NCI-H524 (cell line): Measurements from ENCODE around the gene EVL.
"Not testable (repeated sequence)": the region's sequence is repeated elsewhere in the genome, so short reads cannot be mapped to it uniquely, and the experiment has no call there.

Experiments used
- DNase-seq, 2 experiments: peaks; one replicate each; lab custom pipeline; 2025; lab: John Stamatoyannopoulos, UW

EVL gene

GRCh38 chr14:100038065-100038464 is 27.2 kb upstream of the EVL start:
- DNase-seq, result no peak

GRCh38 chr14:100039903-100040302 is 25.3 kb upstream of the EVL start:
- DNase-seq, result no peak

GRCh38 chr14:100041271-100041670 is 24.0 kb upstream of the EVL start:
- DNase-seq, result no peak

GRCh38 chr14:100042286-100042685 is 22.9 kb upstream of the EVL start:
- DNase-seq, result no peak

GRCh38 chr14:100045642-100046344 is 19.4 kb upstream of the EVL start:
- DNase-seq, result no peak

- no peak for DNase-seq
Measured at GRCh38 chr14:100047600-100047999, 17.6 kb upstream of the EVL start.

- no peak for DNase-seq
Measured at GRCh38 chr14:100048786-100049185, 16.4 kb upstream of the EVL start.

- no peak for DNase-seq
Measured at GRCh38 chr14:100049220-100049619, 16.0 kb upstream of the EVL start.

- no peak for DNase-seq
Measured at GRCh38 chr14:100051103-100051502, 14.1 kb upstream of the EVL start.

- DNase-seq, result no peak
Measured at GRCh38 chr14:100051543-100051942, 13.7 kb upstream of the EVL start.

- peak in 1 of 2 experiments; percentile 22 for DNase-seq
Measured at GRCh38 chr14:100052819-100053218, 12.4 kb upstream of the EVL start.

- DNase-seq, result no peak
Measured at GRCh38 chr14:100054316-100055075, 10.7 kb upstream of the EVL start.

GRCh38 chr14:100056431-100056830 is 8.8 kb upstream of the EVL start:
- DNase-seq, result no peak

GRCh38 chr14:100056964-100057795 is 8.0 kb upstream of the EVL start:
- DNase-seq, result no peak

GRCh38 chr14:100058777-100059437 is 6.3 kb upstream of the EVL start:
- no peak for DNase-seq

- DNase-seq, result no peak
Measured at GRCh38 chr14:100059438-100059781, 5.8 kb upstream of the EVL start.

- no peak for DNase-seq
Measured at GRCh38 chr14:100060760-100061159, 4.5 kb upstream of the EVL start.

GRCh38 chr14:100062590-100062989 is 2.6 kb upstream of the EVL start:
- no peak for DNase-seq

- DNase-seq, result no peak
Measured at GRCh38 chr14:100063314-100063941, 1.8 kb upstream of the EVL start.

GRCh38 chr14:100064335-100065092 is 708 bp upstream of the EVL start:
- DNase-seq, result not testable (repeated sequence)
